HG03469 (cell line): ENCODE results near the gene MON1B.

Source experiments
- ATAC-seq: cut with Tn5 transposase; IDR thresholded peaks from one replicate; pipeline ENCODE4 v1.9.1; 2021; ENCODE audit warnings: mild to moderate bottlenecking, moderate library complexity, moderate number of reproducible peaks; ENCODE audit not compliant: unreplicated experiment

Gene MON1B

GRCh38 chr16:77195411-77195810 is 4.4 kb downstream of the MON1B start:
- ATAC-seq = no peak

GRCh38 chr16:77197747-77198146 is 6.8 kb downstream of the MON1B start:
- ATAC-seq = no peak

GRCh38 chr16:77199211-77199610 is 8.2 kb downstream of the MON1B start, which contains the start of gene SYCE1L:
Gene SYCE1L (plus strand): TSS chr16:77199408. CDS start chr16:77199452, 44 bp downstream.
- no peak for ATAC-seq

GRCh38 chr16:77206533-77206932 is 15.5 kb downstream of the MON1B start:
- no peak for ATAC-seq

- no peak for ATAC-seq
Observed at GRCh38 chr16:77207030-77207429, 16.0 kb downstream of the MON1B start.

- no peak for ATAC-seq
Observed at GRCh38 chr16:77208382-77208781, 17.4 kb downstream of the MON1B start.

GRCh38 chr16:77211880-77212740 is 21.1 kb downstream of the MON1B start:
- ATAC-seq = peak; percentile 53

GRCh38 chr16:77212741-77213541 is 22.0 kb downstream of the MON1B start:
- ATAC-seq = peak; percentile 40

GRCh38 chr16:77213542-77214106 is 22.6 kb downstream of the MON1B start:
- no peak for ATAC-seq

- ATAC-seq = no peak
Observed at GRCh38 chr16:77214411-77215138, 23.6 kb downstream of the MON1B start.

GRCh38 chr16:77219437-77219836 is 28.4 kb downstream of the MON1B start:
- ATAC-seq = no peak

- no peak for ATAC-seq
Observed at GRCh38 chr16:77220427-77220826, 29.4 kb downstream of the MON1B start.

GRCh38 chr16:77221482-77221881 is 30.5 kb downstream of the MON1B start:
- ATAC-seq = no peak

GRCh38 chr16:77223184-77223583 is 32.2 kb downstream of the MON1B start:
- ATAC-seq = no peak

GRCh38 chr16:77225182-77225581 is 34.2 kb downstream of the MON1B start:
- ATAC-seq = no peak

- ATAC-seq = peak; percentile 81
Observed at GRCh38 chr16:77227745-77228144, 36.8 kb downstream of the MON1B start.

GRCh38 chr16:77231047-77231446 is 40.1 kb downstream of the MON1B start:
- ATAC-seq = no peak

- ATAC-seq = no peak
Observed at GRCh38 chr16:77233799-77234519, 43.0 kb downstream of the MON1B start.

GRCh38 chr16:77234611-77235010 is 43.6 kb downstream of the MON1B start:
- ATAC-seq = no peak

- peak; percentile 98 for ATAC-seq
Observed at GRCh38 chr16:77236063-77236511, 45.1 kb downstream of the MON1B start.
